Heart left ventricle (tissue), 16 donors: Measurements from ENCODE around the gene CD101. TPM values are rescaled to one million over a fixed set of nuclear protein-coding genes. Genes with fewer than 3 reads are reported as not detected.

Experiments used
- ATAC-seq, 4 donors: fragments of 200-7000 bp; cut with Tn5 transposase; one replicate each; pipeline ENCODE4 v1.9.1; 2020 to 2022; ENCODE audit warnings: moderate library complexity in 4 of 4, mild to moderate bottlenecking in 3 of 4, moderate number of reproducible peaks in 1 of 4
- DNase-seq, 5 donors: peaks; one replicate each; pipeline ENCODE4 v3.0.0-alpha.2; 2020
- H3K27ac ChIP-seq, 12 donors: fragments of 200-600 bp; sonication (generic) in 4 of 12; one replicate each; pipeline versions ENCODE4 v1.5.0 to v1.8.0; 2016 to 2022; ENCODE audit warnings: mild to moderate bottlenecking in 2 of 12
- H3K27me3 ChIP-seq, 9 donors: fragments of 200-600 bp; sonication (generic) in 2 of 9; one replicate each; pipeline versions ENCODE4 v1.5.1 to v1.8.0; 2016 to 2022; ENCODE audit warnings: mild to moderate bottlenecking in 3 of 9
- H3K36me3 ChIP-seq, 9 donors: fragments of 200-600 bp; sonication (generic) in 2 of 9; one replicate each; pipeline versions ENCODE4 v1.5.0 to v1.8.0; 2018 to 2022; ENCODE audit warnings: mild to moderate bottlenecking in 2 of 9
- H3K4me1 ChIP-seq, 12 donors: fragments of 200-600 bp; sonication (generic) in 4 of 12; one replicate each; pipeline versions ENCODE4 v1.5.0 to v1.8.0; 2016 to 2022; ENCODE audit warnings: mild to moderate bottlenecking in 3 of 12
- H3K4me3 ChIP-seq, 12 donors: fragments of 200-600 bp; sonication (generic) in 4 of 12; one replicate each; pipeline versions ENCODE4 v1.5.0 to v1.8.0; 2017 to 2022; ENCODE audit warnings: mild to moderate bottlenecking in 9 of 12, moderate library complexity in 4 of 12
- H3K9me3 ChIP-seq, 12 donors: fragments of 200-600 bp; sonication (generic) in 4 of 12; one replicate each; pipeline versions ENCODE4 v1.5.0 to v1.8.0; 2016 to 2022; ENCODE audit warnings: mild to moderate bottlenecking in 1 of 12
- CTCF ChIP-seq, 12 donors: fragments of 200-600 bp; sonication (generic) in 4 of 12; IDR thresholded peaks; one replicate each; pipeline versions ENCODE4 v1.5.0 to v1.8.0; 2018 to 2022; ENCODE audit warnings: antibody characterized with exemption in 12 of 12, mild to moderate bottlenecking in 5 of 12
- POLR2A ChIP-seq, 2 donors: fragments of 450-650 bp; IDR thresholded peaks; one replicate each; pipeline ENCODE4 v1.6.1; 2017; ENCODE audit warnings: antibody characterized with exemption in 2 of 2, mild to moderate bottlenecking in 2 of 2, moderate library complexity in 2 of 2
- WGBS, 4 donors: extraction: QIAGEN DNeasy Blood & Tissue Kit in 2 of 4; methylation state at CpG; one replicate each; pipeline versions ENCODE4 v1.1.5 to v1.1.7; 2013 to 2018; 5-methylcytosine and 5-hydroxymethylcytosine counted together
- intact Hi-C, 10 donors: fragments of 100-400 bp; cut with DNase I; formaldehyde crosslinking; loops; one replicate each; pipeline versions ENCODE4 v1.11.1 to v1.14.2; 2022
- polyA plus RNA-seq, 2 donors: library from polyadenylated mRNA; stranded (reverse); fragments of 200-250 nt; gene quantifications; one replicate each; pipeline ENCODE4 v1.2.3, GENCODE V29; 2013
- total RNA-seq, 9 donors: library from RNA; depleted of rRNA in 2 of 9; stranded (reverse); fragments of >200 nt in 2 of 9; fragmentation: NEBNext Ultra II Directional in 3 of 9; extraction: Animal tissue kit (Norgen Biotek cat#: 25700) in 3 of 9; gene quantifications; one replicate each; pipeline versions ENCODE4 v1.1.0 to v1.2.4, GENCODE V29; 2016 to 2023
- donor health status: ischemic (EF 13 %, LVEDD 7.1; RV severe dilation, severe dysfunction).
- donor health status: healthy with polysubstance abuse.
- donor health status: DM: no; HTN: yes; CAD: no.
- donor health status: DM: no; HTN: no; CAD: no.
- donor health status: ischemic (EF 25% LVEDD 6.9; RV normal size, moderate dysfunction).
- donor health status: ischemic (EF 25% LVEDD 5.7; RV mildly dilated, moderate dysfunction).
- donor health status: healthy.
- donor health status: DM: yes; HTN: yes; CAD: no.
- donor health status: ischemic (EF 35%, LVEDD 5.7; RV mildly dilated, moderate dysfunction).
- donor health status: nonischemic (EF 11% LVEDD 7.7; RV severe dilation, severe dysfunction).
- donor health status: DM: yes; HTN: yes; CAD: no.
- donor health status: PGD.
- donor health status: ischemic (EF 29% LVEDD 5.4; RV normal size, mild dysfunction).
- donor health status: nonischemic (EF 23%, LVEDD 6.1; RV moderate dilation, normal function).

CD101 gene
- total and polyA plus RNA-seq, 11 donors, result 0.38 to 2.5 (median 0.87) TPM

DNA sequence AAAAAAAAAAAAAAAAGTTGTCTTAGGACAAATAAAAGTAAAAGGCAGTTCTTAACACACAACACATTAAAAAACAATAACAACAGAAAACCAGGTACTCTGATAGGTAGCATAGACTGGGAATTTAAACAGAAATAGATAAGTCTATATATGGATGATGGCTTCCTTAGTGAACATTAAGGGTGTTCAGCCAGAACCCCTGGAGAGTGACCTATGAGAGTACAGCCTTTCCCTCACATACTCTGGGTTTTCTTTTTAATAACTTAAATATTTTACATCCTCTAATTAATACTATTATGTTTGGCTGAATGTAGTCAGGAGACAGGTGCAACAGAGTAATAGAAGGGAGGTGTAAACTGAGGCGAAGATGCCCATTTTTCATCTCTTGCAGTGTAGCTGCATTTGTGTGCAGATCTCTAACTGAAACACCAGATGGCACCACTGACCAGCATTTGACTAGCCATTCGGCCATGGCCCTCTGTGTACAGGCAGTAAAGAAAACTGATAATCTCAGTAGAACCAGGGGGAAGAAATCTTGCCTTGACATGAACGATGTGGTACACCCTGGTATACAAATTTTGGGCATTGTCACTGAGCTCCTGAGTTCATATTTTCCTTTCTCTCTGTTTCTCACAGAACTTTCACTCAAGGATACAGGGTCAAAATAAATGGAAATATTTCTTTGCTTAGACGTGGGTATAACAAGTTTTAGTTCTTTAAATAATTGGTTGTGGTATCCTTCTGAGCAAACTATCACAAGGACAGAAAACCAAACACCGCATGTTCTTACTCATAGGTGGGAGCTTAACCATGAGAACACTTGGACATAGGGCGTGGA is 66.2 kb downstream of the CD101 start:
- Histone ChIP-seq H3K27ac (no peak overlapping the region), H3K36me3 (peaks cover 0 to 16% (median 0%) of the 10 kb centered on the region in 9 donors), H3K4me1 (no peaks in the 10 kb centered on the region), H3K4me3 (no peak overlapping the region), H3K27me3 (no peaks in the 10 kb centered on the region), H3K9me3 (no peaks in the 10 kb centered on the region)
- peak; percentile 65 to 88 (median 79) for TF ChIP-seq CTCF (IDR thresholded peaks at IDR 0.05)
- TF ChIP-seq POLR2A (IDR thresholded peaks at IDR 0.05), result no peak
- ATAC-seq (peak; percentile 58 to 92 (median 90)), DNase-seq (peak; percentile 43 to 64 (median 47))
- WGBS, 4 donors, result 58 to 69% (median 61%) methylated on average over 6 of the region's 6 CpGs
- intact Hi-C loops, result loop anchor here (1.0 to 10.0 kb wide), 12 partner anchors 53 to 690 kb away; partner anchors contain the start of genes TRIM45 (in 2 of the 10) and TENT5C (in 1 of the 10)

- no peaks in the 10 kb centered on the region for H3K27me3 ChIP-seq
- DNase-seq (no peak), ATAC-seq (peak in 1 of 4 donors; percentile 34)
- H3K4me1 ChIP-seq, result no peaks in the 10 kb centered on the region
- no peak overlapping the region for H3K4me3 ChIP-seq
- H3K27ac ChIP-seq, result no peak overlapping the region
- WGBS, 4 donors, result 90 to 95% (median 94%) methylated on average over 5 of the region's 5 CpGs
- no peak for TF ChIP-seq POLR2A (IDR thresholded peaks at IDR 0.05)
- no peak for TF ChIP-seq CTCF (IDR thresholded peaks at IDR 0.05)
- no peaks in the 10 kb centered on the region for H3K9me3 ChIP-seq
- peaks cover 0 to 18% (median 0%) of the 10 kb centered on the region in 9 donors for H3K36me3 ChIP-seq
- intact Hi-C loops, result loop anchor here (1.0 to 10.0 kb wide), 11 partner anchors 52 to 689 kb away; partner anchors contain the start of genes TRIM45 (in 2 of the 10) and TENT5C (in 1 of the 10)
Measured at GRCh38 chr1:117068580-117068979, 67.0 kb downstream of the CD101 start.

- intact Hi-C loops, result loop anchor here (2.0 to 10.0 kb wide), 10 partner anchors 51 to 688 kb away; partner anchors contain the start of genes TRIM45 (in 2 of the 10) and TENT5C (in 1 of the 10)
- no peak overlapping the region for H3K27ac ChIP-seq
- TF ChIP-seq CTCF (IDR thresholded peaks at IDR 0.05) (no peak), POLR2A (IDR thresholded peaks at IDR 0.05) (no peak)
- no peaks in the 10 kb centered on the region for H3K27me3 ChIP-seq
- WGBS, 4 donors, result 84 to 89% (median 87%) methylated on average over 4 of the region's 4 CpGs
- DNase-seq, result no peak
- H3K4me3 ChIP-seq, result no peak overlapping the region
- no peak for ATAC-seq
- peaks cover 0 to 20% (median 3%) of the 10 kb centered on the region in 9 donors for H3K36me3 ChIP-seq
- no peaks in the 10 kb centered on the region for H3K9me3 ChIP-seq
- no peaks in the 10 kb centered on the region for H3K4me1 ChIP-seq
Measured at GRCh38 chr1:117069220-117069844, 67.8 kb downstream of the CD101 start.

- no peak for TF ChIP-seq POLR2A (IDR thresholded peaks at IDR 0.05)
Measured at GRCh38 chr1:117070124-117070523, 68.6 kb downstream of the CD101 start.

More at GRCh38 chr1:117070124-117070523, 68.6 kb downstream of the CD101 start:
- Histone ChIP-seq H3K27me3 (no peaks in the 10 kb centered on the region), H3K27ac (no peak overlapping the region), H3K9me3 (no peaks in the 10 kb centered on the region), H3K4me1 (no peaks in the 10 kb centered on the region), H3K4me3 (no peak overlapping the region), H3K36me3 (peaks cover 0 to 23% (median 7%) of the 10 kb centered on the region in 9 donors)
- 95 to 97% (median 96%) methylated on average over 2 of the region's 2 CpGs for WGBS, 4 donors
- intact Hi-C loops, result loop anchor here in 4 of 10 donors (5.0 to 10.0 kb wide), 5 partner anchors 47 to 685 kb away; partner anchors contain the start of gene TRIM45 (in 1 of the 4)
- ATAC-seq (no peak), DNase-seq (no peak)
